GM10266 (cell line): ENCODE data around the gene POR.

ENCODE experiments used
- DNase-seq: peaks from one replicate; pipeline ENCODE4 v3.0.0; 2012; ENCODE audit errors: extremely low spot score
- CTCF ChIP-seq: IDR thresholded peaks from 2 replicates; pipeline ENCODE4 v1.5.1; 2012; ENCODE audit warnings: mild to moderate bottlenecking, low read depth; ENCODE audit not compliant: control insufficient read depth, insufficient read depth; ENCODE audit errors: missing control alignments

Gene POR

GRCh38 chr7:75985518-75986146 is 70.7 kb downstream of the POR start:
- DNase-seq: no peak
- no peak for TF ChIP-seq CTCF

- DNase-seq: no peak
- no peak for TF ChIP-seq CTCF
Observed at GRCh38 chr7:75986147-75986781, 71.3 kb downstream of the POR start.

GRCh38 chr7:75987026-75987804 is 72.3 kb downstream of the POR start:
- TF ChIP-seq CTCF: no peak
- no peak for DNase-seq

DNA sequence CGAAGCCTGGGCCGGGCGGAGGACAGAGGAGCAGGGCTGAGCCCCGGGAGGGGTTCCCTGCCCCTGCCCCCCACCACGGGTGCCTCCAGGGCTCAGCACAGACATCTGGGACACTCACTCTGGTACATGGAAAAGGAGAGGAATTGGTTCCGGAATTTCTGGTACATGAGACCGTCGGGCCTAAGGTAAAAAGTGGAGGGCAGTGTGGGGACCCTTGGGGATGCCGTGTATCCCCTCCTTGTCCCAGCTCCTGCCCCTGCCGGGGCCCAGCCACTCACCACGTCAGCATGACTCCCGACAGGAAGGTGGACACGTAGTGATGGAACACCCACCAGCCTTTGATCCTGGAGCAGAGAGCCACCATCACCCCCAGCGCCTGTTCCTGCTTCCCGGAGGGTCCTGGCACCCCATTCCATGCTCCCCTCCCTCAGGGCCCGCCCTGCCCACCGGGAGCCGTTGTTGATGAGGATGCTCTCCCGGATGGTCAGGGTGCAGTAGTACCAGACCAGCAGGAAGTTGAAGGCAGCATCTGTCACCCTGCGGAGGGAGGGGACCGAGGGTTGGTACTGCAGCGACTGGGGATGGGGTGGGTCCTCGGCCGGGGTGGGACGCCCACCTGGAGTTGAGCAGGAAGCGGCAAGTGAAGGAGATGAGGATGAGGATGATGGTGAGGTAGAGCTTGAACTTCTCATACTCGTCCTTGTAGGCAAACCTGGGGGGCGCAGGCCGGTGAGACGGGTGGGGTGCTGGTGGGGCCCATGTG is 73.0 kb downstream of the POR start:
- TF ChIP-seq CTCF: no peak
- DNase-seq: no peak

DNA sequence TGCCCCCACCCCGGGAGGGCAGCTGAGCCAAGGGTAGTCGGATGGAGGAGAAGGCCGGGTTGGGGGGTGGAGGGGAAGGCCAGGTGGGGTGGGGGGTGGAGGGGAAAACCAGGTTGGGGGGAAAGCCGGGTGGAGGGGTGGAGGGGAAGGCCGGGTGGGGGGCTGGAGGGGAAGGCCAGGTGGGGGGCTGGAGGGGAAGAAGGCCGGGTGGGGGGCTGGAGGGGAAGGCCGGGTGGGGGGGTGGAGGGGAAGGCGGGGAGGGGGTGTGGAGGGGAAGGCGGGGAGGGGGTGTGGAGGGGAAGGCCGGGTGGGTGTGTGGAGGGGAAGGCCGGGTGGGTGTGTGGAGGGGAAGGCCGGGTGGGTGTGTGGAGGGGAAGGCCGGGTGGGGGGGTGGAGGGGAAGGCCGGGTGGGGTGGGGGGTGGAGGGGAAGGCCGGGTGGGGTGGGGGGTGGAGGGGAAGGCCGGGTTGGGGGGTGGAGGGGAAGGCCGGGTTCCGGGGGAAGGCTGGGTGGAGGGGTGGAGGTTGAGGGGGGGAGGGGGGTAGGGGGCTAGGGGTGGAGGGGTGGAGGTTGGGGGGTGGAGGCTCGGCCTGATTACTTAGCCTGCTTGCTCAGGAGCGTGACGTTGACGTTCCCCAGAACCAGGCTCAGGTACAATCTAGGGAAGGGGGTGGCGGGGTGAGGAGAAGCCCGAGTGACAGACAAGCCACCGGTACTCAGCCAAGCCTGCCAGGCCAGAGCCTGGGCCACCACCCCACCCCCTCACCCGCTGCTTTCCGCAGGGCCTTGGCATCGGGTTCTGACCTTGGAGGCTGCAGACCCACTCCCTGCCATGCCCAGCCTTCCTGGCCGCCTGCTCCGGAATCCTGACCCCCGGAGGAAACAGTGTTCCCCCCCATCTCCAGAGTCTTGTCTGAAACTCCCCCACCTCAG is 73.9 kb downstream of the POR start:
- peak; percentile 53 for DNase-seq

More for the DNA sequence above, 73.9 kb downstream of the POR start:
- no peak for TF ChIP-seq CTCF
